GM12873 (cell line): ENCODE data around the gene FAU.

Source experiments
- TF ChIP-seq, protein P1 (sequence below): IDR thresholded peaks from 2 replicates; pipeline ENCODE4 v1.5.1; 2012; ENCODE audit warnings: low read depth, mild to moderate bottlenecking, moderate library complexity, low read length, control low read depth; ENCODE audit not compliant: insufficient read depth; ENCODE audit errors: missing control alignments

The FAU gene

GRCh38 chr11:65121865-65122696, at the start of gene FAU, which contains the start of gene MRPL49:
FAU (minus strand) TSS chr11:65122134; CDS start chr11:65121813, 321 bp downstream.
MRPL49 (plus strand) TSS chr11:65122321; CDS start chr11:65122347, 26 bp downstream.
- TF ChIP-seq, protein P1, sequence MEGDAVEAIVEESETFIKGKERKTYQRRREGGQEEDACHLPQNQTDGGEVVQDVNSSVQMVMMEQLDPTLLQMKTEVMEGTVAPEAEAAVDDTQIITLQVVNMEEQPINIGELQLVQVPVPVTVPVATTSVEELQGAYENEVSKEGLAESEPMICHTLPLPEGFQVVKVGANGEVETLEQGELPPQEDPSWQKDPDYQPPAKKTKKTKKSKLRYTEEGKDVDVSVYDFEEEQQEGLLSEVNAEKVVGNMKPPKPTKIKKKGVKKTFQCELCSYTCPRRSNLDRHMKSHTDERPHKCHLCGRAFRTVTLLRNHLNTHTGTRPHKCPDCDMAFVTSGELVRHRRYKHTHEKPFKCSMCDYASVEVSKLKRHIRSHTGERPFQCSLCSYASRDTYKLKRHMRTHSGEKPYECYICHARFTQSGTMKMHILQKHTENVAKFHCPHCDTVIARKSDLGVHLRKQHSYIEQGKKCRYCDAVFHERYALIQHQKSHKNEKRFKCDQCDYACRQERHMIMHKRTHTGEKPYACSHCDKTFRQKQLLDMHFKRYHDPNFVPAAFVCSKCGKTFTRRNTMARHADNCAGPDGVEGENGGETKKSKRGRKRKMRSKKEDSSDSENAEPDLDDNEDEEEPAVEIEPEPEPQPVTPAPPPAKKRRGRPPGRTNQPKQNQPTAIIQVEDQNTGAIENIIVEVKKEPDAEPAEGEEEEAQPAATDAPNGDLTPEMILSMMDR, result no peak

- TF ChIP-seq, protein P1, result no peak
Measured at GRCh38 chr11:65170058-65170534, 48.2 kb upstream of the FAU start, which contains the start of gene SPDYC. SPDYC (plus strand) TSS chr11:65170233; CDS start chr11:65171358, 1,125 bp downstream.

DNA sequence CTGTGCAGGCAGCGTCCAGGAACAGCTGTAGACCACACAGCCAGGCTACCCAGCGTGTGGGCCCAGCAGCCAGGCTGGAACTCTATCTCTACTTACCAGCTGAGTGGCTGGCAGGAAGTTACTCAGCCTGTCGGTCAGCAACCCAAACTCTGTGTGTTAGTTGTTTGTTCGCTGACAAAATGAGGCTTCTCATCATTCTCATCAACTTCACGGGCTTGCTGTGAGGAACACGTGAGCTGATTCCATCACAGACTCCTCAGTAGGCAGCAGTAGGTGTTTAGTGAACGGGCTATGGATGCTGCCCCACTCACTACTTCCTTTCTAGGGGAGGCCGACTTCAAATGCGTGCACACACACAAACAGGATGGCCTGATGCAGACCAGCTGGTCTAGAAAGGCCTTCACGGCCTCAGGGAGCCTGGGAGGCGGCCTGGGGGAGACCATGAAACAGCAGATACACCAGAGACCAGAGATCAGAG, 47.3 kb upstream of the FAU start:
- TF ChIP-seq, protein P1, result no peak

GRCh38 chr11:65167656-65168055, 45.7 kb upstream of the FAU start:
- TF ChIP-seq, protein P1, result no peak

GRCh38 chr11:65166893-65167292, 45.0 kb upstream of the FAU start:
- TF ChIP-seq, protein P1, result no peak

DNA sequence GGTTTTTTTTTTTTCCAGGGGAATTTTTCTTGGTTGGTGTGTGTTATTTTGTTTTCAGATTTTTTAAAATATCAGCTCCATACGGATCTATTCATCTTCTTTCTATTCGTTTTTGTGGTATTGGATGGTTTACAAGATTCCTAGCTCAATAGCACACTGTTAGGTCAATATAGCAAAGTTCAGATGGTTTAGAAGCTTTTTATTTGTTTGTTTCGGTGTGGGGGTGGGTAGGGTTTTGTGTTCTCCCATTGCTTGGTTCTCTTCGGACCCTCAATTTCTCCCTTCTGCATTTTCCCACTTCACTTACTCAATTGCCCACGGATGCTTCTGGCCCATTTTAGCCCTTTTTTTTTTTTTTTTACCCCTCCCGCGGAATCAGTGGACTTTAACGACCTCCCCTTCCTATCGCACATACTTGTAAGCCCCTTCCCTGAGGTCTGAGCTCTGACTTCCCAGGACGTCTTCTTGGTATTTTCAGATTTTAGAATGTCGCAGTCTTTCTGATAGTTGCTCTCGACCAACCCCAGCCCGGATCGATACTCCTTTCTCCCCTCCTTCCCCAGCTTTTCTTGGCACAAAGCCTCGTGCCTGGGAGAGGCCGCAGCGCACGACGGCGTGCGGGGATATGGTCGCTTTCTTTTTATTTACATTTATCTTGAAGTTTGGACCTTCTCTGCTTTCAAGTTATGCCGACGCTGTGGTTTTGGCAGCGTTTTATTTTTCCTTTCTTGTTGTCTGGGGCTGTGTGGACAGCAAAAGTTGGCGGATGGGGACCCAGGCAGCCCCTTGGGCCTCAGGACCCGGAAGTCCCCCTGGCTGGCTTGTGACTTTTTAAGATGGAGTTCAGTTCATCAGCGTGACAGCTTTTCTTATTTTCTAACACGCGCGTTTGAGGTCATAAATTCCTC, 43.7 kb upstream of the FAU start:
- TF ChIP-seq, protein P1, result no peak
